Stimulated activated CD4-positive, alpha-beta T cell treated with anti-CD3 and anti-CD28 coated beads, Interleukin-2, amount 100 ng/mL, for 24 hours (primary cell): Measurements from ENCODE around the gene MIPEP.
A peak's percentile ranks its signal among the peaks of the same experiment; 100 is the strongest.

ENCODE experiments used
- DNase-seq, 2 donors: peaks; one replicate each; pipeline ENCODE4 v3.0.0-alpha.2; 2020

MIPEP gene

DNA sequence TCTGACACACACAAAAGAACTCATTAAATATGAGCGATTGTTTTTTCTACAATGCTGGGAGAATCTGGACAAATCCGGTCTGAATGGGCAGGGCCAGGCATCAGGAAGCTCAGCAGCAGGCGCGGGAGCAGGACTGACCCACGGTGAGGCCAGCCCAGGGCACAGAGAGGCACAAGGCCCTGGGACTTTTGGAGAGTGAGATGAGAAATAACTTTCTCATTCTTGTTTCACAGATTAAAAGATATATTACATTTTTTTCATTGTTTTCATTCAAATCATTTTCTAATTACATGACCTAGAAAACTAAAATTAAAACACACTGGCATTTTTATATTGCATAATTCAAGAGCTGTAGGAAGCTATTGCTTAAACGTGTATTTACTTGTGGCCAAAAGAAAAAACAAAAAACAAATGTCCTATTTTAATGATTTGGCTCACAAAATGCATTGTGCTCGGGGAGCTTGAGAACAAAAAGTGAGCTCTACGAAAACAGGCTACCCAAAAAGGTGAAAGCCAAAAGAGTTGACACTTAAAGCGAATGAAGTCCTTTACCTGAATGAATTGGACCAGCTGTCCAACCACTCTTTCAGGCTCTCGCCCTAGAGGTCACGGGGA is 185.8 kb downstream of the MIPEP start:
- no peak for DNase-seq

- no peak for DNase-seq
These were observed 187.6 kb downstream of the MIPEP start for GRCh38 chr13:23701636-23702035.

DNA sequence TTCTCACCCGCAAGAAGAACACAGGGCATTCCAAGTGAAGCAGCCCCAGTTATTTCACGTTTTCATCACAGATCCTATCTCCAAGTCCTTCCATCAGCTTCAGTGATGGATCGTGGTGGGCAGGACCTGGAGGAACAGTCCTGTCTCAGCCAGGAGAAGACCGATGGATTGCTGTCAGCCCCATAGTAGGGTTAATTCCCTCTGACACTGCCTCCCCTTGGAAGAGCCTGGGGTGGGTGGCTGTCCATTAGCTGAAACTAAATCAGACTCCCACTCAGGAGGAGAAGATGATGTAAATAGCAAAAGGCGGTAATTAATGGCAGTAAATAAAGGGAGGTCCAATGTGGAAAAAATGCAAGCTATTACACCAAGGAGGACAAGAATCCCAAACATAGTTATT is 188.0 kb downstream of the MIPEP start:
- no peak for DNase-seq

DNA sequence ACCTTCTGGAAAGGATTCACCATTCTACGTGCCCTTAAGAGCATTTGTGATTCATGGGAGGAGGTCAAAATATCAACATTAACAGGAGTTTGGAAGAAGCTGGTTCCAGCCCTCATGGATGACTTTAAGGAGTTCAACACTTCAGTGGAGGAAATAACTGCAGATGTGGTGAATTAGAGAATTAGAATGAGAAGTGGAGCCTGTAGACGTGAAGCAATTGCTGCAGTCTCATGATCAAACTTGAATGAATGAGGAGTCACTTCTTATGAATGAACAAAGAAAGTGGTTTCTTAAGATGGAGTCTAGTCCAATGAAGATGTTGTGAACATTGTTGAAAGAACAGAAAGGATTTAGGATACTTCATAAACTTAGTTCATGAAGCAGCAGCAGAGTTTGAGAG is 189.9 kb downstream of the MIPEP start:
- no peak for DNase-seq

- no peak for DNase-seq
These were observed 191.4 kb downstream of the MIPEP start for GRCh38 chr13:23697772-23698313.

- DNase-seq: no peak
These were observed 192.6 kb downstream of the MIPEP start for GRCh38 chr13:23696610-23697009.

- DNase-seq: peak; percentile 49 to 53
These were observed 193.3 kb downstream of the MIPEP start for GRCh38 chr13:23695711-23696464.

GRCh38 chr13:23695196-23695595 is 194.0 kb downstream of the MIPEP start:
- DNase-seq: no peak

GRCh38 chr13:23692816-23693215 is 196.4 kb downstream of the MIPEP start:
- DNase-seq: no peak

- no peak for DNase-seq
These were observed 198.5 kb downstream of the MIPEP start for GRCh38 chr13:23690668-23691067.

DNA sequence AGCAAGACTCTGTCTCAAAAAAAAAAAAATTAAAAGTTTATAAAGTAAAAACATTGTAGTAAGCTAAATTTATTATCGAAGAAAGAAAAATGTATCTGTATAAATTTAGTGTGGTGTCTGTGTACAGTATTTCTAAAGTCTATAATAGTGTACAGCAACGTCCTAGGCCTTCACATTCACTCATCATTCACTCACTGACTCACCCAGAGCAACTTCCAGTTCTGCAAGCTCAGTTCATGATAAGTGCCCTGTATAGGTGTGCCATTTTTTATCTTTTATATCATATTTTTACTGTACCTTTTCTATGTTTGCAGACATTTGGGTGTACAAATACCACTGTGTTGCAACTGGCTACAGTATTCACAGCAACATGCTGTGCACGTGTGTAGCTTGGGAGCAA is 200.9 kb downstream of the MIPEP start:
- DNase-seq: no peak

- no peak for DNase-seq
These were observed 201.6 kb downstream of the MIPEP start for GRCh38 chr13:23687614-23688013.

DNA sequence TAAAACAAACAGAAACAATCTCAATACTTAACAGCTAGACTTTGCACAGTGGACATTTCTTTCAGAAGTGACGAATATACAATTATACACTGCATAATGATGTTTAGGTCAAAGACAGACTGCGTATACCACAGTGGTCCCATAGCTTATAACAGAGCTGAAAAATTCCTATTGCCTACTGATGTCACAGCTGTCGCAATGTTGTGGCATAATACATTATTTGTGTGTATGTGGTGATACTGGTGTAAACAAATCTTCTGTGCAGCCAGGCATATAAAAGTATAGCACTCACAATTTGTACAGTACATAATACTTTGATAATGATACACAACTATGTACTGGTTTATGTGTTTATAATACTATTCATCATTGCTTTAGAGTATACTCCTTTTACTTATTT is 202.3 kb downstream of the MIPEP start:
- DNase-seq: no peak

DNA sequence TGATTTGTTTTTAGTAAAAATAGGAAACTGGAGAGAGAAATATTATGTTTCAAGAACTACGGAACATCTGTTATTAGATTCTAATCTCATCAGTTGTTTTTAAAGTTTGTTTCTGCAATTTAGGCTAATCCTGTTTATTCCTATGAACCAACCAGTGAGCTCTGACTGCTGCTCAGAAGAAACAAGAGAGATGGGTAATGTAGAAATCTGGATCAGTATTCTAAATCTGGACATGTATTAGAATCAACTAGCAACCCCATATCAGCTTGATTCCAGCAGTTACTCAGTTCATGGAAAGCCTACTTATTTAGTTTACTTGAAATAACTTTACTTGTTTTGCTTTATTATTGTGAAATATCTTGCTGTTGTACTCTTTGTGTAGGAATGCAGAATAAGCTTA is 203.8 kb downstream of the MIPEP start:
- no peak for DNase-seq

GRCh38 chr13:23684647-23685046 is 204.6 kb downstream of the MIPEP start:
- no peak for DNase-seq

- DNase-seq: no peak
These were observed 206.1 kb downstream of the MIPEP start for GRCh38 chr13:23683084-23683483.

GRCh38 chr13:23680845-23681669 is 208.1 kb downstream of the MIPEP start:
- no peak for DNase-seq
